ENCODE measurements around the gene NMBR.

The NMBR gene

DNA sequence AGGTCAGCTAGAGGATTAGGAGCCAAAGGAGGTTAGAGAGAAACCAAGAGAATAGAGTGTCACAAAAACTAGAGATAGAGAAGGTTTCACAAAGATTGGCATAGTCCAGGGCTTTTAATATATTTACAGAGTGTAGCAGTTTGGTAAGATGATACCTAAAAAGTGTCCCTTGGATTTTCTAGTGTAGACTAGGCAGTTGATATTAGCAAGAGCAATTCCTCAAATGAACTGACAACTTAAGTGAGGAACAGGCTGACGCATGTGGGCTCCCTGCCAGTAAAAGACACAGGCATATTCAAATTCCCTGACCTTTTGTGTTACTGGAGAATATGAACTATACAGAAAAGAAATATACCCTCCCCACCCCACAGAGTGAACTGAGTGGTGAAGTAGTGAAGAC lies 40.3 kb upstream of the NMBR start:
- TF ChIP-seq, protein P1, sequence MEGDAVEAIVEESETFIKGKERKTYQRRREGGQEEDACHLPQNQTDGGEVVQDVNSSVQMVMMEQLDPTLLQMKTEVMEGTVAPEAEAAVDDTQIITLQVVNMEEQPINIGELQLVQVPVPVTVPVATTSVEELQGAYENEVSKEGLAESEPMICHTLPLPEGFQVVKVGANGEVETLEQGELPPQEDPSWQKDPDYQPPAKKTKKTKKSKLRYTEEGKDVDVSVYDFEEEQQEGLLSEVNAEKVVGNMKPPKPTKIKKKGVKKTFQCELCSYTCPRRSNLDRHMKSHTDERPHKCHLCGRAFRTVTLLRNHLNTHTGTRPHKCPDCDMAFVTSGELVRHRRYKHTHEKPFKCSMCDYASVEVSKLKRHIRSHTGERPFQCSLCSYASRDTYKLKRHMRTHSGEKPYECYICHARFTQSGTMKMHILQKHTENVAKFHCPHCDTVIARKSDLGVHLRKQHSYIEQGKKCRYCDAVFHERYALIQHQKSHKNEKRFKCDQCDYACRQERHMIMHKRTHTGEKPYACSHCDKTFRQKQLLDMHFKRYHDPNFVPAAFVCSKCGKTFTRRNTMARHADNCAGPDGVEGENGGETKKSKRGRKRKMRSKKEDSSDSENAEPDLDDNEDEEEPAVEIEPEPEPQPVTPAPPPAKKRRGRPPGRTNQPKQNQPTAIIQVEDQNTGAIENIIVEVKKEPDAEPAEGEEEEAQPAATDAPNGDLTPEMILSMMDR (IDR thresholded peaks at IDR 0.05; ENCODE audit: insufficient read depth, low read length, missing control alignments) = no peak
- CTCF ChIA-PET = interaction anchor here (1.0 to 3.6 kb wide), 5 partner anchors 8 to 31 kb away, joined by 3 to 16 read pairs (median 12); no protein-coding TSS in a partner anchor
- H3K4me3 ChIP-seq (ENCODE audit: low read depth, low read length) = no peak overlapping the region
- DNase-seq (ENCODE audit: low read depth, low spot score) = no peak
- POLR2A ChIA-PET = no interaction called here

DNA sequence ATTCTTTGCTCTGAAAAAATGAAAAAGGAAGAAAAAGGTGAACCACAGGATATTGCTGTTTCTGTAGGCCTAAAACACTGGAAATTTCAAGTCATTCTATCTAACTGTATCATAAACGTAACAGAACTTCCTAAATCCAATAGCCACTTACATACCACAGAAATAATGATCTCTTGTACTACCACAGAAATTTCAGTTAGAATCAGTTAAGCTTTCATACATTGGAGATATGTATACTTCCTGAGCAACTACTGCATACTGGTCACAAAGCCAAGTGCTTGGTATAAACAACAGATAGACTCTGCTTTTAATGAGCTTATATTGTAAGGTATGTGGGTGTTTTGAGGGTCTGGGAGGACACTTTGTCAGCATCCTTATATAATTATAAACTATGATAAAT lies 38.7 kb upstream of the NMBR start:
- TF ChIP-seq, protein P1 (IDR thresholded peaks at IDR 0.05; ENCODE audit: insufficient read depth, low read length, missing control alignments) = no peak
- DNase-seq (ENCODE audit: low read depth, low spot score) = no peak
- CTCF ChIA-PET = interaction anchor here (2.1 to 3.6 kb wide), 3 partner anchors 12 to 29 kb away, joined by 12 to 16 read pairs (median 14); no protein-coding TSS in a partner anchor
- H3K4me3 ChIP-seq (ENCODE audit: low read depth, low read length) = no peak overlapping the region
- POLR2A ChIA-PET = interaction anchor here (0.7 kb wide), 1 partner anchor 16 kb away, joined by 4 read pairs; no protein-coding TSS in a partner anchor

DNA sequence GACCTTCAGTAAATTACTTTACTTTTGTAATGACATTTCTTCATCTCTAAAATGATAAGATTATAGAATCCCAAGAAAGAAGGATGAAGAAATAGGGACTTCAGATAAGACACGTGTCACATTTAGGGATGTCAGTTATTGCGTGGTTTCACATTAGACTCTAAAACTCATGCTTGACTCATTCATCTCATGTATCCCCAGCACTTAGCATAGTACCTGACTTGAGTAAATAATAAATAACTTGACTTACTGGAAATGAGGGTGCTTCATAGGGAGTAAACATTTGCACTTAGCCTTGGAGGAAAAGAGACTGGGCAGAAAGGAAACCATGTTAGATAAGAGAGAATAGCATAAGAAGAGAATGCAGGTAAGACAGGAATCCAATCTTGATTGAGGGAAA lies 37.4 kb upstream of the NMBR start:
- ChIA-PET POLR2A (no interaction called here), CTCF (no interaction called here)
- H3K4me3 ChIP-seq (ENCODE audit: low read depth, low read length) = no peak overlapping the region
- TF ChIP-seq, protein P1 (IDR thresholded peaks at IDR 0.05; ENCODE audit: insufficient read depth, low read length, missing control alignments) = no peak
- DNase-seq (ENCODE audit: low read depth, low spot score) = no peak

DNA sequence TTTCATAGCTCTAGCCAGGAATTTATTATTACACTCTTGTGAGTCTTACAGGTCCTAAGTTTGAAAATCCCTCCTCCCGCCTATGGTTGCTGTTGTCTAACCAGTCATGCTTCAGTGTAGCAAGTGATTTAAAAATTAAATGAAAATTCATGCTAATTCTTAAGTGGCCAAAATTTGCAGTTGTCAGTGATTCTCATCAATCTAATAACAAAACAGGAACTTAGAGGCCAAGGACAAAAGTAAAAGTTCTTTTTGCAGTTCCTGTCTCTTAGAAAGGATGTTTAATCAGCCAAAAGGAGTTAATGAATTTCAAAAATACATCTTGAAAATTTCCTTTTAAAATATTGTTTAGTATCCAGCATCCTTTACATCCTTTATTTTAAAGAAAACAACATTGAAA lies 36.4 kb upstream of the NMBR start:
- ChIA-PET POLR2A (no interaction called here), CTCF (interaction anchor here (1.6 kb wide), 1 partner anchor 27 kb away, joined by 8 read pairs; no protein-coding TSS in a partner anchor)
- TF ChIP-seq, protein P1 (IDR thresholded peaks at IDR 0.05; ENCODE audit: insufficient read depth, low read length, missing control alignments) = no peak
- DNase-seq (ENCODE audit: low read depth, low spot score) = no peak
- no peak overlapping the region for H3K4me3 ChIP-seq (ENCODE audit: low read depth, low read length)

DNA sequence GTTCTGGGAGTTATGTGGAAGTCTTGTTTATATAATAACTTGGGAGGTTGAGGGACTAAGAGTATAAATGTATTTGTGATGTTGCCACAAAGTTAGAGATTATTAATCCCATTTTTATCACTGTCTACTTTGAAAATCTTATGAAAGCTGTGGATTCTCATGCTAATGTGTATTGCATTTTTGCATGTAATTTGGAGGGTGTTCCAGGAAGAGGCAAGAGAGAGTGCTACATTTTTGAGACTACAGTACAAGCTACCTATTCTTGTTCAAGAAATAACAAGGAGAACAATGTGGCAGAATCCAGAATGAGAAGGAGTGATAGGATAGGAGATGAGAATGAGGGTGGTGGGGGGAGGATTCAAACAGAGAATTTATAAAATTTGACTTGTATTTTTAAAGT lies 35.1 kb upstream of the NMBR start:
- DNase-seq (ENCODE audit: low read depth, low spot score) = no peak
- CTCF ChIA-PET = interaction anchor here (0.9 to 1.6 kb wide), 3 partner anchors 16 to 26 kb away, joined by 3 to 8 read pairs (median 4); no protein-coding TSS in a partner anchor
- POLR2A ChIA-PET = no interaction called here
- TF ChIP-seq, protein P1 (IDR thresholded peaks at IDR 0.05; ENCODE audit: insufficient read depth, low read length, missing control alignments) = no peak
- no peak overlapping the region for H3K4me3 ChIP-seq (ENCODE audit: low read depth, low read length)

DNA sequence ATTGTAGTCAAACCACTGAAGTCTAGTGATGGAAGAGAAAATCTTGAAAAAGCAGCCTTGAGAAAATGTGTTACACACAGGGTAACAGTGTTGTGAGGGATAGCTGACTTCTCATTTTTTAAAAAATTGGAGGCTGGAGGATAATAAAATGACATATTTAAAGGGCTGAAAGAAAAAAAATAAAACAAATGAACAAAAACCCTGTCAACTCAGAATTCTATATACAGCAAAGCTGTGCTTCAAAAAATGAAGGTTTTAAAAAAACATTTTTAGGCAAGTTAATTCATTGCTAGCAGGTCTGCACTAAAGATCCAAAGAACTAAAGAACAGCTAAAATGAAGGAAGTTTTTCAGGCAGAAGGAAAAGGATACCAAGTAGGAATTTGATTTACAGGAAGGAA lies 31.2 kb upstream of the NMBR start:
- no peak for DNase-seq (ENCODE audit: low read depth, low spot score)
- POLR2A ChIA-PET = no interaction called here
- no peak overlapping the region for H3K4me3 ChIP-seq (ENCODE audit: low read depth, low read length)
- CTCF ChIA-PET = interaction anchor here (1.5 to 2.7 kb wide), 3 partner anchors 21 to 211 kb away, joined by 5 to 12 read pairs (median 6); no protein-coding TSS in a partner anchor
- TF ChIP-seq, protein P1 (IDR thresholded peaks at IDR 0.05; ENCODE audit: insufficient read depth, low read length, missing control alignments) = no peak

Measured in AG04449 (cell line).